SK-N-DZ (cell line): ENCODE measurements around the gene IL31.
A peak's percentile ranks its signal among the peaks of the same experiment; 100 is the strongest.
"Not testable (repeated sequence)": the region's sequence is repeated elsewhere in the genome, so short reads cannot be mapped to it uniquely, and the experiment has no call there.

Experiments used
- DNase-seq: peaks from one replicate; pipeline ENCODE4 v3.0.0-alpha.2; 2015; ENCODE audit warnings: low spot score

IL31 gene

DNA sequence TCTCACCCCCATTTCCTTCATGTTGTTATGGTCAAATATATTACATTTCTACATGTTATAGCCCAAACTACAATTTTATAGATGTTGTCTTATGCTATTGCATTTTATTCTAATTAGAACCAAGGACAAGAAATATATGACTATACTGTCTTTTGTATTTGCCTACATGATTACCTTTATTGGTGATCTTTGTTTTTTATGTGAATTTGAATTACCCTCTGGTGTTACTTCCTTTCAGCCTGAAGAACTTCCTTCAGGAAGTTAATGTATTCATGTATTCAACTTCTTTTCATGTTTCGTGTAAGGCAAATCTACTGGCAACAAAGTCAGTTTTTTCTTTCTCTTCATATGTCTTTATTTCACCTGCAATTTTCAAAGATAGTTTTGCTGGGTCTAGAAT lies 20.8 kb upstream of the IL31 start:
- no peak for DNase-seq

GRCh38 chr12:122192441-122192840 lies 18.4 kb upstream of the IL31 start:
- DNase-seq, result no peak

- DNase-seq, result peak; percentile 84
Measured at GRCh38 chr12:122190842-122191668, 17.0 kb upstream of the IL31 start.

DNA sequence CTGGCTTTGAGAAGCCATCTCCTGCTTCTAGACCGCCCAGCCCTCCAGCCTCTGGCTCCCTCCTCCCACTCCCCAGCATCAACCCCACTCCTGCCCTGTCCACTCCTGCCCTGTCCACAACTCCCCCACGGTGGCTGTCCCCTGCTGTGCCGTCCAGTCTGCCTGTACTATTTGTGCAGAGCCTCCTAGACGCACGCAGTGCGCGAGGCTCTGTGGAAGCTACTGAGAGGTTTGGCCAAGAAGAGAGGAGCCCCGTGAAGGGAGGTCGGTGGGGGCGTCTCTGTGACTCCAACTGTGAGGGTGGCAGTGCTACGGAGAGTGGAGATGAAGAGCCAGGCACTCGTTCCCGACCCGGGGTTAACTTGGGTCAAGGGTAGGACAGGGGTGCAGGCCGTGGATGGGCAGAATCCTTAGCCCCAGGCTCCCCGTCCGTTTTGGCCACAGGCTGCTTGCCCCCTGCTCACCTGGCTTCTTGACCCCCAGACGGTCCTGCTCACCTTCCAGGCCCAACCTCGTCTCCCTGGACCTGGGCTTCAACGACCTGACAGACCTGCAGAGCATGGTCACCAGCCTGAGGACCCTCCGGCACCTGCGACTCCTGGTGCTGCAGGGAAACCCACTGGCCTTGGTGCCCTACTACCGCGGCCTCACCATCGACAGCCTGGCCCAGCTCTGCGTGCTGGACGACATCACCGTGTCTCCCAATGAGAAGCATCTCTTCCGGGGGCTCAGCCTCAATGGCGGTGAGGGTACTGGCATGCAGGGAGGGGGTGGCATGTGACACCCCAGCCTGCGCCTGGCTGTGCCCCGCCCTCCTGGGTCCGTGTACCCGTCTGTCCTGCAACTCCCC lies 15.8 kb upstream of the IL31 start:
- no peak for DNase-seq

DNA sequence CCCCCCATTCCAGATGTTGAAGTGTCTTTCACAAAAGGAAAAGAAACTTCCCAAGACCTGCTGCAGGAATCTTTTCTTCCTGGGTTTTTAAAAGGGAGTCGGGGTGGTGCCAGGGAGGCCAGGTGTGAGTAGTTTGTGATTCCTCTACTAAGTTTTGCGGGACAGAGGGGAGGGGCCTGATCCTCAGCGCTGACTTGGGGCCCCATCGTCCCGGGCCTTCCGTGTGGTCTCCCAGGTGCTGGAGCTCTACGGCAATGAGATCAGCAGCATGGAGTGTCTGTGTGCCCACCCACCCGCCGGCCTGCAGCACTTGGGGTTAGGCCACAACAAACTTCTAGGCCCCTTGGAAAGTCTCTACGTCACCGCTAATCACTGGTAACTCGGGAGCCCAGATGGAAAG lies 13.4 kb upstream of the IL31 start:
- DNase-seq, result no peak

DNA sequence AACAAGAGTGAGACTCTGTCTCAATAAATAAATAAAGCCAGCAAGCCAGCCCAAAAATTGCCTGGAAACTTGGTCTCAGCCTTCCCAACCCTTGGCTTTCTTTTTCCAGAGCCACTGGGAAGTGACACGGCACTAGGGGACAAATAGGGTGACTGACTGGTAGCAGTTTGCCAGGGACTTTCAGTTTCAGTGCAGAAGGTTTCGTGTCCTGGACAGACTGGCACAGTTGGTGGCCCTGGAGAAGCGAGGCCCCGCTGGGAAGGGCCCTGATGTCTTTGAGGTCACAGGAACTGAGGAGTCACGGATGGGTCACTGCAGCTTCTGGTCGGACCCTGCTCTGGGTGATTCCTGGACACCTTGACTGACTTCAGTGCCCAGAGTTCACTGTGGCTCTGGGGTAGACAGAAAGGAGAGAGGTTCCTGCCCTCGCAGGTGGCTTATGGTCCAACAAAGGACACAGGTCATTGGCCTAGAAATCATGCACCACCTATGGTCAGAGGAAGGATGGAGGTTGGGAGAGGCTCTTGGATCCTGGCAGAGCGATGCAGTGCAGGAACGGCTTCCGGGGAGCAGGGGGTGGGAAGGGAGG lies 11.6 kb upstream of the IL31 start:
- no peak for DNase-seq

DNA sequence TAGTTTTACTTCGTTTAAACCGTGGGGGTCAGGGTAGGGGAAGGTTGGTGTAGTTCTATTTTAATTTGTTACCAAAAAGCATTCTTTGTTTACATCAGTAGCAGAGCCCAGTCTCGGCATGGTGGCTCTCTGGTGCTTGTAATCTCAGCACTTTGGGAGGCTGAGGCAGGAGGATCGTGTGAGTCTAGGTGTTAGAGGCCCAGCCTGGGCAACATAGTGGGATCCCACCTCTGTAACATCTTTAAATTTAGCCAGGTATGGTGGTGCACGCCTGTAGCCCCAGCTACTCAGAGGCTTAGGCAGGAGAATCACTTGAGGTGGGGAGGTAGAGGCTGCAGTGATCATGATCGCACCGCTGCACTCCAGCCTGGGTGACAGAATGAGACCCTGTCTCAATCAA lies 11.1 kb upstream of the IL31 start:
- no peak for DNase-seq

DNA sequence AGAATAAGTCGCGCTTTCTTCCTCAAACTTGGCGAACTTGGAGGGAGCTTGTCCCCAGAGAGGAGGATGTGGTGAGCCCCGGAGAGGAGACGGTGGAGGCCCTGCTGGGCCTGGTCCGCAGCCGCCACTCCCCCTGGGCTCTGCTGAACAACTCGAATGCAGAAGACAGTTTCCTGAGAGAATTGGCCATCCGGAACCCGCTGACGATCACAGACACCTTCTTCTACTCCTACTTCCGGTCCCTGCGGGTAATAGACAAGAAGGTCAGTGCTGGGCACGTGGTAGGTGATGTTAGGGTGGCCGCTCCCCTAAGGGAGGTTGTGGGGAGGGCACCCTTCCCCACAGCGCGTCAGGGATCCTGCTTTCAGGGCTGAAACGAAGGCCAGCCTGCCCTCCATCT lies 10.5 kb upstream of the IL31 start:
- DNase-seq, result no peak

DNA sequence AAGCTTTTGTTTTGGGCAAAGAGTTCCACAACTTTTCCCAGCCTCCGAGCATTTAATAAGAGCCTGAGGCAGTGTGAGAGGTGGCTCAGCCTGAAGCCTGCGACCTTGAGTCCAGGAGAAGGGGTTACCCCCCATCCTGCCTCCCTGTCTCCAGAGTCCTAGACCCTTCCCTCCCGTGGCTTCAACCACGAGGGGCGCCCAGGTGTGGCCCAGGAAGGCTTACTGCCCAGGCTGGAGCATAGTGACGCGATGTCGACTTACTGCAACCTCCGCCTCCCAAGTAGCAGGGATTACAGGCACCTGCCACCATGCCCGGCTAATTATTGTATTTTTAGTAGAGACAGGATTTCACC lies 9.5 kb upstream of the IL31 start:
- DNase-seq, result no peak

DNA sequence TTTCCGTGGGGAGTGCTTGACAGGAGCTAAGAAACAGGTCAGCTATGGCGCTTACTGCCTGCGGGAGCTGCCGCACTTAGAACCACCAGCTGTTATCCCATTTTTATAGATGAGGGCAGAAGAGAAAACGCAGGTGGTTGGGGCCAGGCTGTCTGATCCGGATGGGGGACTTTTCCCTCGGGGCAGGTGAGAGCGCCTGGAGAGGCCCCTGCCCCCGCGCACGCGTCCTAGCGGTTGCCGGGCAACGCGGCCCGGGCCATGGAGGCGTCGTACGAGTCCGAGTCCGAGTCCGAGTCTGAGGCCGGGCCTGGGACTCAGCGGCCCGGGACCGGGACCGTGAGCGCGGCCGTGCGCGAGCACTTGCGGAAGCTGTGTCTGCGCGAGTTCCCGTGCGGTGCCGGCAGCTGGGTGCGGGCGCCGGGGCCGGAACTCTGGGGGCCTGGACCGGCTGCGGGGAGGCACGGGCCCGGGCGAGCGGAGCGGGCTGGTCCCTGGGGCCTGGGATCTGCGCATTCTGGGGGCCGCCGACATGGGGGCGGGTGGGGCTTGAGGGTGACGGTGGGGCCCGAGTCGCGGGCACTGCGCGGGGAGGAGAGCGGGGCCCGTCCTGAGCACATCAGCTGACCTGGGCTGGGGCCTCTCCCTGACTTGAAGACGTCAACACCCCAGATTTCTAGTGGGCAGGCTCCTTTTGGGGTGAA lies 9.0 kb upstream of the IL31 start, which contains the start of gene LRRC43:
TSS of gene LRRC43 (plus strand) at position 237 of the 701 bp plus-strand sequence. CDS start at position 259, 22 bp downstream.
- peak; percentile 69 for DNase-seq

DNA sequence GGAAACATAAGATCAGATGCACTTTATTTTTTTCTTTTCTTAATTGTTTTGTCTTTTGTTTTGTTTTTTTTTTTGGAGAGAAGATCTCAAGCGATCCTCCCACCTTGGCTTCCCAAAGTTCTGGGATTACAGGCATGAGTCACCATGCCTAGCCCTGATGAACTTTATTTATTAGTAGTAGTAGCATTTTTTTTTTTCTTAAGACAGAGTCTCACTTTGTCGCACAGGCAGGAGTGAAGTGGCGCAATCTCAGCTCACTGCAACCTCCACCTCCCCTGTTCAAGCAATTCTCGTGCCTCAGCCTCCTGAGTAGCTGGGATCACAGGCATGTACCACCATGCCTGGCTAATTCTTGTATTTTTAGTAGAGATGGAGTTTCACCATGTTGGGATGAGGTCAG lies 2.5 kb upstream of the IL31 start:
- DNase-seq, result not testable (repeated sequence)

DNA sequence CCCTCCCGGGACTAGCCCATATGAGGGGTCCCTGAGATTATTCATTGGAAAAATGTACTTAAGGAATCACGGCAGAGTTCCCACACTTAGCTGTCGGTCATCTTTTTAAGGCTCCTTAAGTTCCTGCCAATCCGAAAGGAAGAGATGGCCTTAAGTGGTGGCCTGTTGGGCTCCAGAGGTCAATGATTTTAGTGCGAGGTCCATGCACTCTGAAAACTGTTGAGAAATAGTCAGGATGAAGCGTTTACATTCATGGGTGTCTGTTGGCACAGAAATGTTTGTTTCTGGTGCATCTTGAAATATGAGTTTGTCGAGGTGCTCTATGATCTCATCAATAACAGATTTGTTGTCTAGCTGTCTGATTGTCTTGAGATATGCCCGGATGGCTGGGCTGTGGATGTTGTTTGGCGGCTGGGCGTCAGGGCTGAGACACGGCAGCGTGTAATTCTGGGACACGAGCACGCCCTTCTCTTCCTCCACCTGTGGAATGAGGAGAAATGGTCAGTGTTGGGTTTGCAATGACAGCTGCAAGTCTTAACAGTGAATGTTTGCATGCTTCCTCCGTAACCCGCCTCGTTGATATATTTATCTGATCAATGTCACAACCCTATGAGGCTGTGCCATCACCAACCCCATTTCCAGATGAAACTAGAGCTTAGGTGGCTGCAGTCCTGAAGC lies 1.6 kb downstream of the IL31 start:
- DNase-seq, result no peak

DNA sequence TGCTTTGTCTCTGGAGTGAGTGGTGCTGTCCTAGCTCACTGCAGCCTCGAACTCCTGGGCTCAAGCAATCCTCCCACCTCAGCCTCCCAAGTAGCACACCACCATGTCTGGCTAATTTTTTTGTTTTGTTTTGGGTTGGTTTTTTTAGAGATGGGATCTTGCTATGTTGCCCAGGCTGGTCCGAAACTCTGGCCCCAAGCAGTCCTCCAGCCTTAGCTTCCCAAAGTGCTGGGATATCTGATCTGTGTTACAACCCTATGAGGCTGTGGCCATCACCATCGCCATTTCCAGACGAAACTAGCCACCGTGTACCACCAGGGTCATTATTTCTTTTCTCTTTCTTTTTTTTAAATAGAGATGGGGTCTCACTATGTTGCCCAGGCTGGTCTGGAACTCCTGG lies 2.6 kb downstream of the IL31 start:
- no peak for DNase-seq

GRCh38 chr12:122168492-122168891 lies 5.5 kb downstream of the IL31 start:
- DNase-seq, result no peak

GRCh38 chr12:122167356-122167925 lies 6.6 kb downstream of the IL31 start:
- no peak for DNase-seq

GRCh38 chr12:122166422-122167349 lies 7.3 kb downstream of the IL31 start:
- DNase-seq, result peak; percentile 75

DNA sequence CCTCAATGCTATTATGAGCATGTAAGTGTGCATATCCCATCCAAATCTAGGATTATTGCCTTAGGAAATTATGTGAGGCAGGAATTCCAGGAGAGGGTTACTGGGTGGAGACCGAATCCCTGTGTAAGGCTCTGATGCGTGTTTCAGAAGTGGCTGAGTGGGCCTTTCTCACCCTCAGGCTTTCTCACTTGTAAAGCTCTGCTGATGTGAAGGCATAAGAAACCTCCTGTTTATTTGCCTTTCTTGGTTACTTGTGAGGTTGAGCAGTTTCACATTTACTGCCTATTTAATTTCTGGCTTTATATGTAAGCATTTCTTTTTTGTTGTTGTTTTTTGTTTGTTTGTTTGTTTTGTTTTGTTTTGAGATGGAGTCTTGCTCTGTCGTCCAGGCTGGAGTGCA lies 11.0 kb downstream of the IL31 start:
- DNase-seq, result no peak

- no peak for DNase-seq
Measured at GRCh38 chr12:122161682-122162081, 12.3 kb downstream of the IL31 start.

DNA sequence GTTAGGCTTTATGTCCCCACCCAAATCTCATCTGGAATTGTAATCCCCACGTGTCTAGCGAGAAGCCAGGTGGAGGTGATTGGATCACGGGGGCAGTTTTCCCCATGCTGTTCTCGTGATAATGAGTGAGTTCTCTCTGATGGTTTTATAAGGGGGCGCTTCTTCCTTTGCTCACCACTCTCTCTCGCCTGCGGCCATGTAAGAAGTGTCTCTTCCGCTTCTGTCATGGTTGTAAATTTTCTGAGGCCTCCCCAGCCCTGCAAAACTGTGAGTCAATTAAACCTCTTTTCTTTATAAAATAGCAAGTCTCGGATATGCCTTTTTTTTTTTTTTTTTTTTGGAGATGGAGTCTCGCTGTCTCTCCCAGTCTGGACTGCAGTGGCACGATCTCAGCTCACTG lies 13.3 kb downstream of the IL31 start:
- no peak for DNase-seq

GRCh38 chr12:122159882-122160281 lies 14.1 kb downstream of the IL31 start:
- peak; percentile 65 for DNase-seq
